Mesendoderm (in vitro differentiated cells): ENCODE results near the gene GPATCH4.

Experiments used
- DNase-seq: peaks from one replicate; pipeline ENCODE4 v3.0.0; 2013
- H2AK5ac ChIP-seq: 2 replicates; pipeline ENCODE4 v1.6.1; 2013; ENCODE audit warnings: low read length, inconsistent platforms
- H2BK120ac ChIP-seq: 2 replicates; pipeline ENCODE4 v1.6.1; 2013; ENCODE audit warnings: low read depth, mild to moderate bottlenecking, low read length, moderate library complexity, mixed read lengths
- H2BK15ac ChIP-seq: replicated peaks from 2 replicates; pipeline ENCODE4 v1.6.1; 2013; ENCODE audit warnings: low read depth, mild to moderate bottlenecking, moderate library complexity
- H2BK5ac ChIP-seq: 2 replicates; pipeline ENCODE4 v1.6.1; 2013; ENCODE audit warnings: low read length, inconsistent platforms
- H3K18ac ChIP-seq: 2 replicates; pipeline ENCODE4 v1.6.1; 2013; ENCODE audit warnings: mild to moderate bottlenecking, low read length, mixed read lengths
- H3K23ac ChIP-seq: one replicate; pipeline ENCODE4 v1.6.1; 2013; ENCODE audit warnings: low read length
- H3K27ac ChIP-seq: 2 replicates; pipeline ENCODE4 v1.5.1; 2013; ENCODE audit warnings: low read depth, mild to moderate bottlenecking, inconsistent platforms, low read length, moderate library complexity
- H3K27me3 ChIP-seq: 2 replicates; pipeline ENCODE4 v1.6.1; 2013; ENCODE audit warnings: low read length, control low read depth, mild to moderate bottlenecking, inconsistent platforms; ENCODE audit not compliant: insufficient read depth, poor library complexity
- H3K36me3 ChIP-seq: 2 replicates; pipeline ENCODE4 v1.6.1; 2013; ENCODE audit warnings: low read length, inconsistent platforms; ENCODE audit not compliant: control insufficient read depth, insufficient read depth
- H3K4ac ChIP-seq: one replicate; pipeline ENCODE4 v1.6.1; 2013; ENCODE audit warnings: low read depth, mild to moderate bottlenecking, low read length, moderate library complexity
- H3K4me1 ChIP-seq: 2 replicates; pipeline ENCODE4 v1.6.1; 2013; ENCODE audit warnings: low read depth, low read length, inconsistent platforms; ENCODE audit not compliant: control insufficient read depth
- H3K4me2 ChIP-seq: 2 replicates; pipeline ENCODE4 v1.6.1; 2013; ENCODE audit warnings: low read length
- H3K4me3 ChIP-seq: 2 replicates; pipeline ENCODE4 v1.5.1; 2013; ENCODE audit warnings: mild to moderate bottlenecking, low read length
- H3K56ac ChIP-seq: one replicate; pipeline ENCODE4 v1.6.1; 2013; ENCODE audit warnings: low read length
- H3K79me1 ChIP-seq: 2 replicates; pipeline ENCODE4 v1.6.1; 2013; ENCODE audit warnings: low read length, inconsistent platforms
- H3K79me2 ChIP-seq: 2 replicates; pipeline ENCODE4 v1.6.1; 2013; ENCODE audit warnings: mild to moderate bottlenecking, low read length; ENCODE audit not compliant: control insufficient read depth, insufficient read depth
- H3K9ac ChIP-seq: 2 replicates; pipeline ENCODE4 v1.6.1; 2013; ENCODE audit warnings: low read length, inconsistent platforms
- H4K5ac ChIP-seq: one replicate; pipeline ENCODE4 v1.6.1; 2013; ENCODE audit warnings: low read length
- H4K8ac ChIP-seq: one replicate; pipeline ENCODE4 v1.6.1; 2013; ENCODE audit warnings: low read depth, mild to moderate bottlenecking, control low read depth, low read length, moderate library complexity
- WGBS: extraction: QIAGEN DNeasy Blood & Tissue Kit; methylation state at CpG from one replicate; pipeline ENCODE4 v1.1.7; 2013; ENCODE audit warnings: low lambda C conversion rate, missing lambda C conversion rate; ENCODE audit not compliant: insufficient coverage; ENCODE audit errors: extremely low coverage; 5-methylcytosine and 5-hydroxymethylcytosine counted together

Gene GPATCH4

GRCh38 chr1:156625436-156626078, 24.3 kb upstream of the GPATCH4 start:
- H2BK15ac ChIP-seq: no peak overlapping the region
- H2BK120ac ChIP-seq: no peak overlapping the region
- H4K8ac ChIP-seq: no peak overlapping the region
- no peaks in the 10 kb centered on the region for H3K36me3 ChIP-seq
- peak; percentile 40 for DNase-seq
- no peaks in the 10 kb centered on the region for H3K79me1 ChIP-seq
- peak overlapping the region; percentile 71 for H3K4me2 ChIP-seq
- no peak overlapping the region for H3K4ac ChIP-seq
- no peaks in the 10 kb centered on the region for H3K4me1 ChIP-seq
- WGBS: no CpG with 5 or more reads among the region's 45 CpGs
- H4K5ac ChIP-seq: no peak overlapping the region
- H3K23ac ChIP-seq: no peak overlapping the region
- no peak overlapping the region for H2AK5ac ChIP-seq
- no peak overlapping the region for H3K27ac ChIP-seq
- no peak overlapping the region for H3K9ac ChIP-seq
- peak overlapping the region; percentile 45 for H3K56ac ChIP-seq
- H3K79me2 ChIP-seq: no peaks in the 10 kb centered on the region
- no peak overlapping the region for H3K4me3 ChIP-seq
- no peak overlapping the region for H3K18ac ChIP-seq
- peaks cover 20% of the 10 kb centered on the region for H3K27me3 ChIP-seq
- no peak overlapping the region for H2BK5ac ChIP-seq

DNA sequence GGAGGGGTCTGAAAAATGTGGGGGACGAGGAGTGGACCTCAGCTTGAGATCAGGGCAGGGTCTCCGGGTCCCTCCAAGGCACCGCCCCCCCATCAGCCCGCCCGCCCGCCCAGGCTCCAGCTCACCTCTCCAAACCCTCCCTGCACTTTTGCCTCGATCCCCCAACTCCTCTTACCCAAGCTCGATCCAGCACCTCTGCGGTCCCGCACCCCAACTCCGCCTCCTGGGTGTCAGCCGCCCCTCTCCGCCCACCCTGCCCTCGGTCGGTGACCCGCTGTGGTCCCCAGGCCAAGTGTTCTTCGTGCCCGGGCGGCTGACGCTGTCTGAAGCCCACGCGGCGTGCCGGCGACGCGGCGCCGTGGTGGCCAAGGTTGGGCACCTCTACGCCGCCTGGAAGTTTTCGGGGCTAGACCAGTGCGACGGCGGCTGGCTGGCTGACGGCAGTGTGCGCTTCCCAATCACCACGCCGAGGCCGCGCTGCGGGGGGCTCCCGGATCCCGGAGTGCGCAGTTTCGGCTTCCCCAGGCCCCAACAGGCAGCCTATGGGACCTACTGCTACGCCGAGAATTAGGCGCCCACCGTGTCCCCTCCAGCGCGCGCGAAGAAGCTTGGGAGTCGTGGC, 23.6 kb upstream of the GPATCH4 start:
- Histone ChIP-seq H3K4me1 (no peaks in the 10 kb centered on the region), H3K4ac (no peak overlapping the region), H4K8ac (no peak overlapping the region), H3K27ac (no peak overlapping the region), H3K4me2 (peak overlapping the region; percentile 83), H3K4me3 (no peak overlapping the region), H2AK5ac (no peak overlapping the region), H3K23ac (no peak overlapping the region), H3K56ac (peak overlapping the region; percentile 78), H2BK120ac (no peak overlapping the region), H3K36me3 (no peaks in the 10 kb centered on the region), H4K5ac (no peak overlapping the region), H3K9ac (peak overlapping the region; percentile 66), H3K18ac (no peak overlapping the region), H3K79me1 (no peaks in the 10 kb centered on the region), H2BK5ac (no peak overlapping the region), H2BK15ac (no peak overlapping the region), H3K79me2 (no peaks in the 10 kb centered on the region), H3K27me3 (peaks cover 21% of the 10 kb centered on the region)
- no CpG with 5 or more reads among the region's 55 CpGs for WGBS
- DNase-seq: no peak

GRCh38 chr1:156623946-156624813, 22.9 kb upstream of the GPATCH4 start:
- Histone ChIP-seq H3K18ac (no peak overlapping the region), H2BK15ac (no peak overlapping the region), H3K36me3 (no peaks in the 10 kb centered on the region), H3K4me2 (peak overlapping the region; percentile 83), H2BK120ac (no peak overlapping the region), H3K27ac (no peak overlapping the region), H2AK5ac (no peak overlapping the region), H3K23ac (no peak overlapping the region), H3K79me2 (no peaks in the 10 kb centered on the region), H4K5ac (no peak overlapping the region), H4K8ac (no peak overlapping the region), H3K4ac (no peak overlapping the region), H3K4me1 (no peaks in the 10 kb centered on the region), H3K9ac (peak overlapping the region; percentile 66), H3K56ac (peak overlapping the region; percentile 78), H3K79me1 (no peaks in the 10 kb centered on the region), H2BK5ac (no peak overlapping the region), H3K27me3 (peaks cover 21% of the 10 kb centered on the region), H3K4me3 (peak overlapping the region; percentile 23)
- no CpG with 5 or more reads among the region's 87 CpGs for WGBS
- DNase-seq: peak; percentile 91

- no peak overlapping the region for H4K5ac ChIP-seq
- H3K4me2 ChIP-seq: no peak overlapping the region
- no peak overlapping the region for H3K56ac ChIP-seq
- no peak overlapping the region for H2AK5ac ChIP-seq
- no peaks in the 10 kb centered on the region for H3K4me1 ChIP-seq
- no peak overlapping the region for H3K4me3 ChIP-seq
- H4K8ac ChIP-seq: no peak overlapping the region
- no peak overlapping the region for H2BK120ac ChIP-seq
- no peak overlapping the region for H3K9ac ChIP-seq
- no peak overlapping the region for H2BK5ac ChIP-seq
- H3K27ac ChIP-seq: no peak overlapping the region
- no CpG with 5 or more reads among the region's 6 CpGs for WGBS
- H3K79me2 ChIP-seq: no peaks in the 10 kb centered on the region
- H3K27me3 ChIP-seq: peaks cover 21% of the 10 kb centered on the region
- no peaks in the 10 kb centered on the region for H3K36me3 ChIP-seq
- no peak overlapping the region for H2BK15ac ChIP-seq
- H3K18ac ChIP-seq: no peak overlapping the region
- DNase-seq: no peak
- H3K4ac ChIP-seq: no peak overlapping the region
- no peaks in the 10 kb centered on the region for H3K79me1 ChIP-seq
- H3K23ac ChIP-seq: no peak overlapping the region
These were observed 21.5 kb upstream of the GPATCH4 start for GRCh38 chr1:156622581-156623297.

GRCh38 chr1:156619582-156619955, 18.3 kb upstream of the GPATCH4 start:
- no peak overlapping the region for H3K18ac ChIP-seq
- H4K5ac ChIP-seq: no peak overlapping the region
- H3K79me2 ChIP-seq: no peaks in the 10 kb centered on the region
- no peak overlapping the region for H3K27ac ChIP-seq
- no peak overlapping the region for H2BK5ac ChIP-seq
- no peak overlapping the region for H3K4ac ChIP-seq
- H2BK15ac ChIP-seq: no peak overlapping the region
- DNase-seq: no peak
- peaks cover 14% of the 10 kb centered on the region for H3K27me3 ChIP-seq
- H4K8ac ChIP-seq: no peak overlapping the region
- no peaks in the 10 kb centered on the region for H3K36me3 ChIP-seq
- H3K4me3 ChIP-seq: no peak overlapping the region
- no peak overlapping the region for H3K56ac ChIP-seq
- no peak overlapping the region for H3K4me2 ChIP-seq
- no peak overlapping the region for H3K9ac ChIP-seq
- H3K4me1 ChIP-seq: no peaks in the 10 kb centered on the region
- no peaks in the 10 kb centered on the region for H3K79me1 ChIP-seq
- no peak overlapping the region for H2AK5ac ChIP-seq
- H3K23ac ChIP-seq: no peak overlapping the region
- H2BK120ac ChIP-seq: no peak overlapping the region
- no CpG with 5 or more reads among the region's 6 CpGs for whole genome bisulfite sequencing
